ENCODE measurements around the gene USP34. TPM values are rescaled to one million over a fixed set of nuclear protein-coding genes. Genes with fewer than 3 reads are reported as not detected.
"Not testable (repeated sequence)": the region's sequence is repeated elsewhere in the genome, so short reads cannot be mapped to it uniquely, and the experiment has no call there.

USP34 gene
- polyA plus RNA-seq, 3 donors, result 114 to 147 (median 141) TPM

- not testable (repeated sequence) for DNase-seq (ENCODE audit: extremely low read depth in 1 of 11, low read depth in 9 of 11, low spot score in 4 of 11)
These were observed 322.8 kb downstream of the USP34 start for GRCh38 chr2:61148091-61148490.

- DNase-seq (ENCODE audit: extremely low read depth in 1 of 11, low read depth in 9 of 11, low spot score in 4 of 11), result no peak
These were observed 324.9 kb downstream of the USP34 start for GRCh38 chr2:61145990-61146389.

GRCh38 chr2:61144697-61145268 lies 326.1 kb downstream of the USP34 start:
- peak; percentile 96 to 100 (median 98) for DNase-seq (ENCODE audit: extremely low read depth in 1 of 11, low read depth in 9 of 11, low spot score in 4 of 11)

- DNase-seq (ENCODE audit: extremely low read depth in 1 of 11, low read depth in 9 of 11, low spot score in 4 of 11), result no peak
These were observed 329.7 kb downstream of the USP34 start for GRCh38 chr2:61141151-61141550.

- no peak for DNase-seq (ENCODE audit: extremely low read depth in 1 of 11, low read depth in 9 of 11, low spot score in 4 of 11)
These were observed 332.0 kb downstream of the USP34 start for GRCh38 chr2:61138859-61139258.

Other genes with a start within 250 kb of the USP34 start
- gene XPO1, start 67.3 kb upstream of the USP34 start, polyA plus RNA-seq (ENCODE audit: insufficient read length in 3 of 3), result 100 to 1,000 TPM; 237 to 304 (median 271) TPM

Data from renal cortex interstitium (tissue), 11 donors.